Measurements from ENCODE around the gene PACS1.

Gene PACS1

GRCh38 chr11:66131937-66132632, 62.0 kb downstream of the PACS1 start:
- no peak for DNase-seq (ENCODE audit: insufficient read length, low spot score)
- no peak for FAIRE-seq

- no peak for DNase-seq (ENCODE audit: insufficient read length, low spot score)
- peak; percentile 58 for FAIRE-seq
Measured at GRCh38 chr11:66133216-66133775, 63.2 kb downstream of the PACS1 start.

GRCh38 chr11:66136752-66137123, 66.7 kb downstream of the PACS1 start:
- peak; percentile 21 for FAIRE-seq
- no peak for DNase-seq (ENCODE audit: insufficient read length, low spot score)

- no peak for DNase-seq (ENCODE audit: insufficient read length, low spot score)
- peak; percentile 4 for FAIRE-seq
Measured at GRCh38 chr11:66139817-66140404, 69.8 kb downstream of the PACS1 start.

GRCh38 chr11:66142370-66143263, 72.5 kb downstream of the PACS1 start:
- no peak for FAIRE-seq
- DNase-seq (ENCODE audit: insufficient read length, low spot score), result no peak

GRCh38 chr11:66143264-66143566, 73.1 kb downstream of the PACS1 start:
- no peak for DNase-seq (ENCODE audit: insufficient read length, low spot score)
- FAIRE-seq, result no peak

GRCh38 chr11:66143996-66144678, 74.1 kb downstream of the PACS1 start:
- FAIRE-seq (no peak), DNase-seq (ENCODE audit: insufficient read length, low spot score) (no peak)

- DNase-seq (ENCODE audit: insufficient read length, low spot score), result no peak
- FAIRE-seq, result no peak
Measured at GRCh38 chr11:66146074-66146473, 76.0 kb downstream of the PACS1 start.

- FAIRE-seq (no peak), DNase-seq (ENCODE audit: insufficient read length, low spot score) (no peak)
Measured at GRCh38 chr11:66146940-66147339, 76.9 kb downstream of the PACS1 start.

GRCh38 chr11:66150140-66150539, 80.1 kb downstream of the PACS1 start:
- DNase-seq (ENCODE audit: insufficient read length, low spot score) (no peak), FAIRE-seq (peak; percentile 87)

GRCh38 chr11:66150725-66151124, 80.7 kb downstream of the PACS1 start:
- DNase-seq (ENCODE audit: insufficient read length, low spot score) (no peak), FAIRE-seq (no peak)

GRCh38 chr11:66151273-66151672, 81.2 kb downstream of the PACS1 start:
- FAIRE-seq (no peak), DNase-seq (ENCODE audit: insufficient read length, low spot score) (no peak)

GRCh38 chr11:66154109-66154508, 84.0 kb downstream of the PACS1 start:
- FAIRE-seq, result no peak

GRCh38 chr11:66155387-66156073, 85.5 kb downstream of the PACS1 start:
- FAIRE-seq (no peak), DNase-seq (ENCODE audit: insufficient read length, low spot score) (no peak)

More at GRCh38 chr11:66154109-66154508, 84.0 kb downstream of the PACS1 start:
- DNase-seq (ENCODE audit: insufficient read length, low spot score), result no peak

GRCh38 chr11:66157182-66157864, 87.3 kb downstream of the PACS1 start:
- DNase-seq (ENCODE audit: insufficient read length, low spot score), result no peak
- FAIRE-seq, result peak; percentile 94

- FAIRE-seq (no peak), DNase-seq (ENCODE audit: insufficient read length, low spot score) (no peak)
Measured at GRCh38 chr11:66158156-66158555, 88.1 kb downstream of the PACS1 start.

- no peak for FAIRE-seq
- DNase-seq (ENCODE audit: insufficient read length, low spot score), result no peak
Measured at GRCh38 chr11:66159324-66159984, 89.4 kb downstream of the PACS1 start.

GRCh38 chr11:66160709-66161108, 90.6 kb downstream of the PACS1 start:
- DNase-seq (ENCODE audit: insufficient read length, low spot score) (no peak), FAIRE-seq (no peak)

- DNase-seq (ENCODE audit: insufficient read length, low spot score) (no peak), FAIRE-seq (no peak)
Measured at GRCh38 chr11:66168289-66168688, 98.2 kb downstream of the PACS1 start.

Measured in GM19239 (cell line).